Esophagus muscularis mucosa (tissue), 4 donors: Measurements from ENCODE around the gene LTBP3. TPM values are rescaled to one million over a fixed set of nuclear protein-coding genes. Genes with fewer than 3 reads are reported as not detected.

ENCODE experiments used
- DNase-seq: peaks from one replicate; pipeline ENCODE4 v3.0.0-alpha.2; 2017; ENCODE audit errors: extremely low spot score
- H3K27ac ChIP-seq, 4 donors: fragments of 200-600 bp; sonication (generic); replicated peaks in 1 of 4; 1 replicate in 3 of 4; 2 replicates in 1 of 4; pipeline ENCODE4 v1.5.1; 2016 to 2019; ENCODE audit warnings: mild to moderate bottlenecking in 1 of 4
- H3K27me3 ChIP-seq, 4 donors: fragments of 200-600 bp; sonication (generic); one replicate each; pipeline versions ENCODE4 v1.5.1 to v1.6.0; 2016 to 2019
- H3K36me3 ChIP-seq, 4 donors: fragments of 200-600 bp; sonication (generic); one replicate each; pipeline ENCODE4 v1.5.1; 2016 to 2019
- H3K4me1 ChIP-seq, 4 donors: fragments of 200-600 bp; sonication (generic); one replicate each; pipeline ENCODE4 v1.5.1; 2016 to 2019
- H3K4me3 ChIP-seq, 4 donors: fragments of 200-600 bp; sonication (generic); 1 replicate in 2 of 4; 2 replicates in 2 of 4; pipeline ENCODE4 v1.5.1; 2016 to 2019; ENCODE audit warnings: mild to moderate bottlenecking in 4 of 4, moderate library complexity in 1 of 4
- H3K9me3 ChIP-seq, 4 donors: fragments of 200-600 bp; sonication (generic); 1 replicate in 3 of 4; 2 replicates in 1 of 4; pipeline ENCODE4 v1.5.1; 2016 to 2019
- EP300 ChIP-seq: sonication (generic); formaldehyde crosslinking; IDR thresholded peaks from one replicate; pipeline ENCODE4 v1.6.1; 2017; ENCODE audit warnings: antibody characterized with exemption
- POLR2A ChIP-seq: fragments of 450-650 bp; IDR thresholded peaks from one replicate; pipeline ENCODE4 v1.6.1; 2017; ENCODE audit warnings: antibody characterized with exemption, moderate library complexity, mild to moderate bottlenecking, low read depth
- POLR2AphosphoS5 ChIP-seq, 2 donors: sonication (generic); formaldehyde crosslinking; IDR thresholded peaks; one replicate each; pipeline ENCODE4 v1.6.1; 2017; ENCODE audit warnings: antibody characterized with exemption in 2 of 2
- WGBS: methylation state at CpG from one replicate; pipeline ENCODE4 v1.1.5; 2018; 5-methylcytosine and 5-hydroxymethylcytosine counted together
- intact Hi-C: fragments of 100-400 bp; cut with DNase I; formaldehyde crosslinking; loops from one replicate; pipeline ENCODE4 v1.15.1; 2023
- total RNA-seq, 4 donors: library from RNA; depleted of rRNA; stranded (reverse); fragments of >200 nt; gene quantifications; one replicate each; pipeline versions ENCODE4 v1.1.0 to v1.2.1, GENCODE V29; 2016
- TF ChIP-seq, protein P1 (sequence below), 3 experiments: fragments of 200-600 bp in 2 of 3; fragments of 450-650 bp in 1 of 3; sonication (generic) in 2 of 3; IDR thresholded peaks; one replicate each; pipeline ENCODE4 v1.5.1; 2017 to 2019; ENCODE audit warnings: antibody characterized with exemption in 3 of 3, mild to moderate bottlenecking in 2 of 3, moderate library complexity in 1 of 3

Gene LTBP3
- total RNA-seq, 4 donors from 2014 or later = 107 to 208 (median 137) TPM

DNA sequence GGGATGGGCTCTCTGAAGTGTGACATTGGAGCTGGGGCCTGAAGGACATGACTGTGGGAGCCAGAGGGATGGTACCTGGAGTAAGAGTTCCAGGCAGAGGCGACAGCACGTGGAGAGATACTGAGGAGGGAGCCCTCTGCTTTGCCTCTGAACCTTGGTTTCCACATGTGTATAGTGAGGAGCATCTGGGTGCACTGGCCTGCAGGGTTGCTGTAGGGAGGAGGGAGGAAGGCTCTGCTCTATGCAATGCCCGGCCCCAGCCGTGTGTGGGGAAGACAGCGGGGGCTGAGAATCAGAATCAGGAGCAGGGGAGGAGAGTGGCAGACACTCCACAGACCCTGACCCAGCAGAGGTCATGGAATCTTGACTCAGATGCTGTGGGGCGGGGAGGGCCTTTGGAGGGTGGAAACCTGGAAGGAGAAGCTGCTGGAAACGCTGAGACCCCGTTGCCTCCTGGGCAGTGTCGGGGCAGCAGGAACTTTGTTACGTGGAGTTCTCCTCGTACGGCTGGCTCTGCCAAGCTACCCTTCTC, 29.3 kb downstream of the LTBP3 start:
- 83% methylated on average over 12 of the region's 12 CpGs for WGBS
- no peak for DNase-seq
- peaks cover 29 to 81% (median 77%) of the 10 kb centered on the region in 4 donors for H3K36me3 ChIP-seq
- no peak overlapping the region for H3K4me3 ChIP-seq
- intact Hi-C loops = no loop called here
- TF ChIP-seq POLR2A (no peak), POLR2AphosphoS5 (IDR thresholded peaks at IDR 0.05) (no peak)
- TF ChIP-seq, protein P1, sequence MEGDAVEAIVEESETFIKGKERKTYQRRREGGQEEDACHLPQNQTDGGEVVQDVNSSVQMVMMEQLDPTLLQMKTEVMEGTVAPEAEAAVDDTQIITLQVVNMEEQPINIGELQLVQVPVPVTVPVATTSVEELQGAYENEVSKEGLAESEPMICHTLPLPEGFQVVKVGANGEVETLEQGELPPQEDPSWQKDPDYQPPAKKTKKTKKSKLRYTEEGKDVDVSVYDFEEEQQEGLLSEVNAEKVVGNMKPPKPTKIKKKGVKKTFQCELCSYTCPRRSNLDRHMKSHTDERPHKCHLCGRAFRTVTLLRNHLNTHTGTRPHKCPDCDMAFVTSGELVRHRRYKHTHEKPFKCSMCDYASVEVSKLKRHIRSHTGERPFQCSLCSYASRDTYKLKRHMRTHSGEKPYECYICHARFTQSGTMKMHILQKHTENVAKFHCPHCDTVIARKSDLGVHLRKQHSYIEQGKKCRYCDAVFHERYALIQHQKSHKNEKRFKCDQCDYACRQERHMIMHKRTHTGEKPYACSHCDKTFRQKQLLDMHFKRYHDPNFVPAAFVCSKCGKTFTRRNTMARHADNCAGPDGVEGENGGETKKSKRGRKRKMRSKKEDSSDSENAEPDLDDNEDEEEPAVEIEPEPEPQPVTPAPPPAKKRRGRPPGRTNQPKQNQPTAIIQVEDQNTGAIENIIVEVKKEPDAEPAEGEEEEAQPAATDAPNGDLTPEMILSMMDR (IDR thresholded peaks at IDR 0.05) = no peak
- H3K27ac ChIP-seq = no peak overlapping the region
- no peaks in the 10 kb centered on the region for H3K9me3 ChIP-seq
- H3K27me3 ChIP-seq = no peaks in the 10 kb centered on the region
- peaks cover 19 to 42% (median 32%) of the 10 kb centered on the region in 4 donors for H3K4me1 ChIP-seq

DNA sequence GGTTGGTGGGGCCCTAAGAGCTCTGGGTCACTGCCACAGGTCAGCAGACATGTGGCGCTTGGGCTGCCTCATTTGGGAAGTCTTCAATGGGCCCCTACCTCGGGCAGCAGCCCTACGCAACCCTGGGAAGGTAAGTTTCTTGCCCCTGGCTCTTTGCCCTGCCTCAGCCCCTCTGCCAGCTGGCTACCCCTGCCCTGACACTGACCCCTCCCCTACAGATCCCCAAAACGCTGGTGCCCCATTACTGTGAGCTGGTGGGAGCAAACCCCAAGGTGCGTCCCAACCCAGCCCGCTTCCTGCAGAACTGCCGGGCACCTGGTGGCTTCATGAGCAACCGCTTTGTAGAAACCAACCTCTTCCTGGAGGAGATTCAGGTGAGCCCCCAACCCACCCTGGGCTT, 31.4 kb downstream of the LTBP3 start:
- H3K4me1 ChIP-seq = peaks cover 23 to 41% (median 31%) of the 10 kb centered on the region in 4 donors
- H3K4me3 ChIP-seq = no peak overlapping the region
- no peaks in the 10 kb centered on the region for H3K9me3 ChIP-seq
- H3K27me3 ChIP-seq = no peaks in the 10 kb centered on the region
- peaks cover 11 to 59% (median 56%) of the 10 kb centered on the region in 4 donors for H3K36me3 ChIP-seq
- TF ChIP-seq POLR2AphosphoS5 (IDR thresholded peaks at IDR 0.05) (no peak), EP300 (no peak), POLR2A (no peak)
- TF ChIP-seq, protein P1 (IDR thresholded peaks at IDR 0.05) = no peak
- 88% methylated on average over 8 of the region's 8 CpGs for WGBS
- no peak for DNase-seq
- no peak overlapping the region for H3K27ac ChIP-seq
- intact Hi-C loops = no loop called here

DNA sequence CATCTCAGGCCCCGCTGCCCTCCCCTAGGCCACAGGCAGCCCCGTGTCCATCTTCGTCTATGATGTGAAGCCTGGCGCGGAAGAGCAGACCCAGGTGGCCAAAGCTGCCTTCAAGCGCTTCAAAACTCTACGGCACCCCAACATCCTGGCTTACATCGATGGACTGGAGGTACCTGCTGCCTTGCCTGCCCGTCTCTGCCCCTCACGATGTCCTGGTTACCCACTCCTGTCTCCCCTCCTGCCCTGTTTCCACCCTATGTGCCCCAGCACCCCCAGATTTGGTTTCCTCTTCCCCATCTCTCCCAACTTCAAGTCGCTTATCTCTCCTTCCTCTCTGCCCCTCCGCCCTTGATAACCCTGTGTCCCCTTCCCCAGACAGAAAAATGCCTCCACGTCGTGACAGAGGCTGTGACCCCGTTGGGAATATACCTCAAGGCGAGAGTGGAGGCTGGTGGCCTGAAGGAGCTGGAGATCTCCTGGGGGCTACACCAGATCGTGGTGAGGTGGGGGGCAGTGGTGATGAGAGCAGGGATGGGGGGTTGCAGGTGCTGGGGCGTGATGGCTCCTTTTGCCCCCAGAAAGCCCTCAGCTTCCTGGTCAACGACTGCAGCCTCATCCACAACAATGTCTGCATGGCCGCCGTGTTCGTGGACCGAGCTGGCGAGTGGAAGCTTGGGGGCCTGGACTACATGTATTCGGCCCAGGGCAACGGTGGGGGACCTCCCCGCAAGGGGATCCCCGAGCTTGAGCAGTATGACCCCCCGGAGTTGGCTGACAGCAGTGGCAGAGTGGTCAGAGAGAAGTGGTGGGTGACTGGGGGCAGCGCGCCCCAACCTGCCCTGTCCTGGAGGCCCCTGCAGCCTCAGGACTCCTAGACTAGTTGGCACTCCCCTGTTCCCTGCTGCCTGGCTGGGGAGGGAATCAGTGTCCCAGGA, 32.3 kb downstream of the LTBP3 start:
- intact Hi-C loops = no loop called here

DNA sequence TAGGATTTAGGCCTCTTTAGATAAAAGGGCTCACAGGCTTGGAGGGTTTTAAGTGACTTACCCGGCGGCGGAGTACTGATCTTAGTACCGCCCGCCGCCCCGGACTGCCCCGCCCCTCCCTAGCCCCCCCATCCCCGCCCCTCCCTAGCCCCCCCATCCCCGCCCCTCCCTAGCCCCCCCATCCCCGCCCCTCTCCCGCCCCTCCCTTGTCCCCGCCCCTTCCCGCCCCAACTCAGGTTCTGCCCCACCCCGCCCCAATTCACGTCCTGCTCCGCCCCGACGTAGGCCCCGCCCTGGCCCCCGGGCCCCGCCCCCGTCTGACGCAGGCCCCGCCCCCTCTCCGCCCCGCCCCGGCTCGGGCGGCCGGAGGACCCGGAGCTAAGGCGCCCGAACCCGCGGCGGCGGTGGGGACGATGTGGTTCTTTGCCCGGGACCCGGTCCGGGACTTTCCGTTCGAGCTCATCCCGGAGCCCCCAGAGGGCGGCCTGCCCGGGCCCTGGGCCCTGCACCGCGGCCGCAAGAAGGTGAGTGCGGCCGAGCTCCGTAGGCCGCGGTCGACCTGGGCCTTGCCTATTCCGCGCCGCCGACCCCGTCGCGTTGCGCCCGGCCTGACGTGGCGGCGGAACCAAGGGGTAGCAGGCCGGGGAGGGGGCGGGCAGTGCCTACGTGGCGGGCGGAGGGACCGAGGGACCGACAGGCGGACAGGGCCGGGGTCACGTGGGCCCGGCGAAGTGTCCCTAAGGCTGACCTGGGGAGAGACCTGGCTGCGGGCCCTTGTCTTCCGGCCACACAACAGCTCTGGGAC, 33.2 kb downstream of the LTBP3 start, which contains the start of gene SCYL1:
Gene SCYL1 (plus strand): TSS at position 343 of the 805 bp plus-strand sequence. CDS start 71 bp downstream, at position 414.
- Histone ChIP-seq H3K4me1 (peaks cover 23 to 38% (median 28%) of the 10 kb centered on the region in 4 donors), H3K27me3 (no peaks in the 10 kb centered on the region), H3K27ac (peak within 1 kb of the TSS; percentile 88 to 95 (median 92)), H3K9me3 (no peaks in the 10 kb centered on the region), H3K4me3 (peak within 1 kb of the TSS; percentile 77 to 100 (median 88)), H3K36me3 (peaks cover 0 to 41% (median 38%) of the 10 kb centered on the region in 4 donors)
- intact Hi-C loops = no loop called here
- TF ChIP-seq POLR2AphosphoS5 (IDR thresholded peaks at IDR 0.05) (peak; percentile 74 to 85), EP300 (no peak), POLR2A (peak; percentile 58)
- TF ChIP-seq, protein P1 (IDR thresholded peaks at IDR 0.05) = no peak
- DNase-seq = peak; percentile 94
- WGBS = 0% methylated on average over 9 of the region's 82 CpGs

More for the DNA sequence above, 32.3 kb downstream of the LTBP3 start:
- peak overlapping the region; percentile 77 to 100 (median 88) for H3K4me3 ChIP-seq
- 50% methylated on average over 28 of the region's 31 CpGs for WGBS
- no peak for TF ChIP-seq EP300
- TF ChIP-seq, protein P1 (IDR thresholded peaks at IDR 0.05) = no peak
- TF ChIP-seq POLR2A = no peak
- TF ChIP-seq POLR2AphosphoS5 (IDR thresholded peaks at IDR 0.05) = no peak
- H3K9me3 ChIP-seq = no peaks in the 10 kb centered on the region
- H3K4me1 ChIP-seq = peaks cover 23 to 38% (median 28%) of the 10 kb centered on the region in 4 donors
- no peak for DNase-seq
- peak overlapping the region; percentile 88 to 95 (median 92) for H3K27ac ChIP-seq
- H3K36me3 ChIP-seq = peaks cover 3 to 50% (median 47%) of the 10 kb centered on the region in 4 donors
- H3K27me3 ChIP-seq = no peaks in the 10 kb centered on the region
